Measurements from ENCODE around the gene SARS2. TPM values are rescaled to one million over a fixed set of nuclear protein-coding genes. Genes with fewer than 3 reads are reported as not detected.

Gene SARS2
- polyA plus RNA-seq, 3 donors = 8.1 to 21.9 (median 8.3) TPM

DNA sequence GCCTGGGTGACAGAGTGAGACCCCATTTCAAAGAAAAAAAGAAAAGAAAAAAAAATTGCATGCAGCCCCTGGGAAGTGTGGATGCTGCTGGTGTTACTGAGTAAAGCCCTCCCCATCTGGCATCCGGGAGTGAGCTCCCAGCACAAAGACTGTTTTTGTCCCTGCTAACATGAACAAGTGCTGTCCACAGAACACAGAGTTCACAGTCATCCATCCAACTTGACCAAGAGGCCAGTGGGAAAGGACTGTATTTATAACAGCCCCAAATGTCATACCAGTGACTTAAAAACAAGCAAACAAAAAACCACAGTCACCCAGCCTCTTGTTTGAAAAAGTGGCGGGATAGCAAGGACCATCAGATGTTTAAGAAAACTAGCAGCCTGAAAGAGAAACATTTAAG, 34.2 kb upstream of the SARS2 start:
- Histone ChIP-seq H4K20me1 (ENCODE audit: insufficient read depth, low read length) (no peaks in the 10 kb centered on the region), H3K9me3 (replicated peaks in 1 of 2; ENCODE audit: control insufficient read depth in 1 of 2, insufficient read depth in 1 of 2, low read length in 2 of 2) (no peaks in the 10 kb centered on the region), H2AFZ (ENCODE audit: insufficient read depth, low read depth, low read length, poor library complexity, severe bottlenecking) (no peak overlapping the region), H3K4me1 (ENCODE audit: control insufficient read depth in 1 of 2, insufficient read depth in 2 of 2, low read length in 2 of 2) (no peaks in the 10 kb centered on the region), H3K36me3 (replicated peaks in 1 of 2; ENCODE audit: control insufficient read depth in 1 of 2, insufficient read depth in 2 of 2, low read length in 2 of 2) (no peaks in the 10 kb centered on the region), H3K9ac (ENCODE audit: insufficient read depth, low read length, poor library complexity, severe bottlenecking) (no peak overlapping the region), H3K4me2 (replicated peaks; ENCODE audit: extremely low read depth, low read length, poor library complexity, severe bottlenecking) (no peak overlapping the region), H3K27ac (ENCODE audit: low read depth in 1 of 2, low read length in 2 of 2) (no peak overlapping the region), H3K27me3 (ENCODE audit: control insufficient read depth in 2 of 2, insufficient read depth in 2 of 2, low read length in 2 of 2) (no peaks in the 10 kb centered on the region), H3K4me3 (replicated peaks in 1 of 3; ENCODE audit: low read depth in 2 of 3, low read length in 3 of 3) (no peak overlapping the region), H3K79me2 (ENCODE audit: insufficient read depth, low read length) (no peaks in the 10 kb centered on the region)
- intact Hi-C loops (cut with micrococcal nuclease) = no loop called here
- H3K4me3 Mint-ChIP-seq = no peak overlapping the region
- peaks cover 0 to 1% (median 0%) of the 10 kb centered on the region in 7 donors for H3K9me3 Mint-ChIP-seq
- peaks cover 3% of the 10 kb centered on the region for H3K4me1 Mint-ChIP-seq
- no peak for DNase-seq
- H3K27me3 Mint-ChIP-seq (ENCODE audit: low read depth in 3 of 3) = peaks cover 2 to 12% (median 9%) of the 10 kb centered on the region in 3 donors
- no peaks in the 10 kb centered on the region for H3K36me3 Mint-ChIP-seq
- no peak overlapping the region for H3K27ac Mint-ChIP-seq
- TF ChIP-seq, protein P1, sequence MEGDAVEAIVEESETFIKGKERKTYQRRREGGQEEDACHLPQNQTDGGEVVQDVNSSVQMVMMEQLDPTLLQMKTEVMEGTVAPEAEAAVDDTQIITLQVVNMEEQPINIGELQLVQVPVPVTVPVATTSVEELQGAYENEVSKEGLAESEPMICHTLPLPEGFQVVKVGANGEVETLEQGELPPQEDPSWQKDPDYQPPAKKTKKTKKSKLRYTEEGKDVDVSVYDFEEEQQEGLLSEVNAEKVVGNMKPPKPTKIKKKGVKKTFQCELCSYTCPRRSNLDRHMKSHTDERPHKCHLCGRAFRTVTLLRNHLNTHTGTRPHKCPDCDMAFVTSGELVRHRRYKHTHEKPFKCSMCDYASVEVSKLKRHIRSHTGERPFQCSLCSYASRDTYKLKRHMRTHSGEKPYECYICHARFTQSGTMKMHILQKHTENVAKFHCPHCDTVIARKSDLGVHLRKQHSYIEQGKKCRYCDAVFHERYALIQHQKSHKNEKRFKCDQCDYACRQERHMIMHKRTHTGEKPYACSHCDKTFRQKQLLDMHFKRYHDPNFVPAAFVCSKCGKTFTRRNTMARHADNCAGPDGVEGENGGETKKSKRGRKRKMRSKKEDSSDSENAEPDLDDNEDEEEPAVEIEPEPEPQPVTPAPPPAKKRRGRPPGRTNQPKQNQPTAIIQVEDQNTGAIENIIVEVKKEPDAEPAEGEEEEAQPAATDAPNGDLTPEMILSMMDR (IDR thresholded peaks at IDR 0.05) = no peak
- 100% methylated on average over 1 of the region's 2 CpGs for WGBS (ENCODE audit: insufficient coverage)

DNA sequence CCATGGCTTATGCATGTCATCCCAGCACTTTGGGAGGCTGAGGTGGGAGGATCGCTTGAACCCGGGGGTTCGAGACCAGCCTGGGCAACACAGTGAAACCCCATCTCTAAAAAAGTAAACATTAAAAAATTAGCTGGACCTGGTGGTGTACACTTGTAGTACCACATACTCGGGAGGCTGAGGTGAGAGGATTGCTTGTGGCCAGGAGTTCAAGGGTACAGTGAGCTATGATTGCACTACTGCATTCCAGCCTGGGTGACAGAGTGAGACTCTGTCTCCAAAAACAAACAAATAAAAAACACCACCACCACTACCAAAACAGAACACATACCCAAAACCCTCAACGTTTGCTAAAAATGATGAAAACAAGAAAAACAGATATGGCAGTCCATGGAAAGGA, 29.1 kb upstream of the SARS2 start:
- no peaks in the 10 kb centered on the region for H3K36me3 ChIP-seq (replicated peaks in 1 of 2; ENCODE audit: control insufficient read depth in 1 of 2, insufficient read depth in 2 of 2, low read length in 2 of 2)
- H4K20me1 ChIP-seq (ENCODE audit: insufficient read depth, low read length) = no peaks in the 10 kb centered on the region
- no peak for DNase-seq
- H3K4me3 Mint-ChIP-seq = no peak overlapping the region
- H3K4me1 ChIP-seq (ENCODE audit: control insufficient read depth in 1 of 2, insufficient read depth in 2 of 2, low read length in 2 of 2) = no peaks in the 10 kb centered on the region
- TF ChIP-seq, protein P1 (IDR thresholded peaks at IDR 0.05) = no peak
- H3K79me2 ChIP-seq (ENCODE audit: insufficient read depth, low read length) = no peaks in the 10 kb centered on the region
- peaks cover 3% of the 10 kb centered on the region for H3K4me1 Mint-ChIP-seq
- no peaks in the 10 kb centered on the region for H3K27me3 ChIP-seq (ENCODE audit: control insufficient read depth in 2 of 2, insufficient read depth in 2 of 2, low read length in 2 of 2)
- H3K9me3 ChIP-seq (replicated peaks in 1 of 2; ENCODE audit: control insufficient read depth in 1 of 2, insufficient read depth in 1 of 2, low read length in 2 of 2) = no peaks in the 10 kb centered on the region
- H3K9ac ChIP-seq (ENCODE audit: insufficient read depth, low read length, poor library complexity, severe bottlenecking) = no peak overlapping the region
- no peak overlapping the region for H3K4me3 ChIP-seq (replicated peaks in 1 of 3; ENCODE audit: low read depth in 2 of 3, low read length in 3 of 3)
- no peak overlapping the region for H3K27ac Mint-ChIP-seq
- H3K27ac ChIP-seq (ENCODE audit: low read depth in 1 of 2, low read length in 2 of 2) = no peak overlapping the region
- intact Hi-C loops (cut with micrococcal nuclease) = no loop called here
- peaks cover 3 to 6% (median 4%) of the 10 kb centered on the region in 3 donors for H3K27me3 Mint-ChIP-seq (ENCODE audit: low read depth in 3 of 3)
- no peak overlapping the region for H3K4me2 ChIP-seq (replicated peaks; ENCODE audit: extremely low read depth, low read length, poor library complexity, severe bottlenecking)
- H2AFZ ChIP-seq (ENCODE audit: insufficient read depth, low read depth, low read length, poor library complexity, severe bottlenecking) = no peak overlapping the region
- no peaks in the 10 kb centered on the region for H3K36me3 Mint-ChIP-seq
- no CpG with 5 or more reads among the region's 5 CpGs for WGBS (ENCODE audit: insufficient coverage)
- H3K9me3 Mint-ChIP-seq = peaks cover 0 to 7% (median 0%) of the 10 kb centered on the region in 7 donors
